NCI-H128 (cell line): ENCODE results near the gene TNPO2.

ENCODE experiments used
- DNase-seq: peaks from one replicate; lab custom pipeline; 2025; ENCODE audit not compliant: unreplicated experiment; lab: John Stamatoyannopoulos, UW

Gene TNPO2

GRCh38 chr19:12652219-12652618 is 71.5 kb downstream of the TNPO2 start:
- DNase-seq, result no peak

GRCh38 chr19:12649941-12650340 is 73.8 kb downstream of the TNPO2 start:
- DNase-seq, result no peak
